A549 (cell line): ENCODE data around the gene AHSP.

Source experiments
- EHMT2 ChIP-seq: fragments of 200-600 bp; sonication (generic); IDR thresholded peaks from 2 replicates; pipeline ENCODE4 v1.6.1; 2016; ENCODE audit warnings: antibody characterized with exemption, low read depth, mild to moderate bottlenecking, moderate library complexity
- HMGXB4 ChIP-seq: fragments of 250-450 bp; sonication (Bioruptor Pico); IDR thresholded peaks from 2 replicates; pipeline ENCODE4 v1.5.0; 2021; ENCODE audit warnings: mild to moderate bottlenecking, moderate library complexity, borderline replicate concordance
- KDM1A ChIP-seq: fragments of 200-600 bp; sonication (generic); IDR thresholded peaks from 2 replicates; pipeline ENCODE4 v1.6.1; 2016; ENCODE audit warnings: low read depth, mild to moderate bottlenecking
- PBX3 ChIP-seq: IDR thresholded peaks from 2 replicates; pipeline ENCODE4 v1.6.1; 2012
- POLR2A ChIP-seq: IDR thresholded peaks from 2 replicates; pipeline ENCODE4 v1.6.1; 2012; ENCODE audit warnings: mild to moderate bottlenecking, low read length
- RAD21 ChIP-seq, 2 experiments: fragments of >200 bp in 1 of 2; sonication (Bioruptor Twin) in 1 of 2; formaldehyde crosslinking in 1 of 2; IDR thresholded peaks in 1 of 2; conservative IDR thresholded peaks in 1 of 2; 2 replicates in 1 of 2; 3 replicates in 1 of 2; pipeline ENCODE4 v1.6.1; 2012 to 2018; ENCODE audit warnings: inconsistent platforms in 1 of 2
- REST ChIP-seq: fragments of 200-600 bp; sonication (generic); IDR thresholded peaks from 2 replicates; pipeline ENCODE4 v1.6.1; 2016; ENCODE audit warnings: antibody characterized with exemption, mild to moderate bottlenecking, moderate library complexity

DNA sequence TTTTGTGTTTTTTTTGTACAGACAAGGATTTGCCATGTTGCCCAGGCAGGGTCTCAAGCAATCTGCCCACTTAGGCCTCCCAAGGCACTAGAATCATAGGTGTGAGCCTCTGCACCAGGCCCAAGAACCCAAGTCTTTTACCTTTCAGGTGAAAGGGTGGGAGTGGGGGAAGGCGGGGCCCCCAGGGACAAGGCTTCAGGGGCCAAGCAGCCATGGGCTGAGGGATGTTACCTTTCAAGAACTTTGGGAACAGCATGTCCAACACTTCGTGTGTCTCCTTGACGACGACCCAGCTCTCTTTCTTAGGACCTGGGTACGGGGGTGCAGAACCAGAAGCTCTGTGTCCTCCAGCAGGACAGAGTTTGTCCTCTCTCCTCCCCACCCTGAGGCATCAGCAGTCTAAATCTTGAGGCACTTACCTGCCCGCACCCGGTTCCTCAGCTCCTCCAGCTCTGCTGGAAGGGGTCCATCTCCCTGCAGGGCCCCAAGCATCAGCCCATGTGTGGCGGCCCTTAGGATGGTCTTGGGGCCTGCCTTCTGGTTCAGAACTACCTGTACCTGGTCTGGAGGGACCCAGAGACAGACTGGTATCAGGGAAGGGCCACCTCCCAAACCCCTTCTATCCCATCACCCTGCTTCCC, 35.8 kb upstream of the AHSP start:
- TF ChIP-seq EHMT2: no peak
- TF ChIP-seq KDM1A: no peak
- TF ChIP-seq POLR2A: no peak
- no peak for TF ChIP-seq PBX3
- no peak for TF ChIP-seq HMGXB4 (CRISPR knock-in tag)
- TF ChIP-seq REST: no peak
- no peak for TF ChIP-seq RAD21 (conservative IDR thresholded peaks at IDR 0.05 in 1 of 2, IDR thresholded peaks at IDR 0.05 in 1 of 2)
